ENCODE measurements around the gene TCEA3.

TCEA3 gene

GRCh38 chr1:23366146-23366545, 58.4 kb downstream of the TCEA3 start:
- DNase-seq = no peak

GRCh38 chr1:23362218-23362713, 62.3 kb downstream of the TCEA3 start:
- DNase-seq = no peak

GRCh38 chr1:23358310-23358875, 66.2 kb downstream of the TCEA3 start:
- DNase-seq = no peak

GRCh38 chr1:23357138-23357908, 67.2 kb downstream of the TCEA3 start:
- DNase-seq = no peak

- no peak for DNase-seq
These were observed 67.9 kb downstream of the TCEA3 start for GRCh38 chr1:23356471-23357137.

GRCh38 chr1:23354245-23354644, 70.3 kb downstream of the TCEA3 start:
- DNase-seq = no peak

- no peak for DNase-seq
These were observed 72.4 kb downstream of the TCEA3 start for GRCh38 chr1:23352096-23352695.

GRCh38 chr1:23345920-23346319, 78.6 kb downstream of the TCEA3 start:
- DNase-seq = no peak

- no peak for DNase-seq
These were observed 79.5 kb downstream of the TCEA3 start for GRCh38 chr1:23344987-23345472.

- DNase-seq = peak; percentile 100
These were observed 80.2 kb downstream of the TCEA3 start, which contains the start of gene HNRNPR for GRCh38 chr1:23344111-23344986. Gene HNRNPR, minus strand, starts transcription at chr1:23344284. Its CDS starts 3,276 bp downstream, at chr1:23341008.

GRCh38 chr1:23343221-23344110, 81.1 kb downstream of the TCEA3 start:
- peak; percentile 79 for DNase-seq

- DNase-seq = no peak
These were observed 82.4 kb downstream of the TCEA3 start for GRCh38 chr1:23341931-23342692.

- DNase-seq = no peak
These were observed 84.9 kb downstream of the TCEA3 start for GRCh38 chr1:23339632-23340031.

GRCh38 chr1:23337869-23338268, 86.7 kb downstream of the TCEA3 start:
- no peak for DNase-seq

GRCh38 chr1:23331713-23332112, 92.8 kb downstream of the TCEA3 start:
- no peak for DNase-seq

Measured in NCI-H226 (cell line).